ENCODE measurements around the gene RPP25.
A peak's percentile ranks its signal among the peaks of the same experiment; 100 is the strongest.

RPP25 gene
- 1.9 to 7.6 reads per million in 2 donors for total RNA-seq

GRCh38 chr15:74956648-74957475, at the start of gene RPP25:
Gene RPP25 (minus strand): TSS chr15:74956772. CDS start chr15:74956583, 189 bp downstream.
- DNase-seq: peak; percentile 48

- no peak for DNase-seq
These were observed 45.8 kb upstream of the RPP25 start for GRCh38 chr15:75002398-75002797.

GRCh38 chr15:75001310-75001709, 44.7 kb upstream of the RPP25 start:
- DNase-seq: no peak

DNA sequence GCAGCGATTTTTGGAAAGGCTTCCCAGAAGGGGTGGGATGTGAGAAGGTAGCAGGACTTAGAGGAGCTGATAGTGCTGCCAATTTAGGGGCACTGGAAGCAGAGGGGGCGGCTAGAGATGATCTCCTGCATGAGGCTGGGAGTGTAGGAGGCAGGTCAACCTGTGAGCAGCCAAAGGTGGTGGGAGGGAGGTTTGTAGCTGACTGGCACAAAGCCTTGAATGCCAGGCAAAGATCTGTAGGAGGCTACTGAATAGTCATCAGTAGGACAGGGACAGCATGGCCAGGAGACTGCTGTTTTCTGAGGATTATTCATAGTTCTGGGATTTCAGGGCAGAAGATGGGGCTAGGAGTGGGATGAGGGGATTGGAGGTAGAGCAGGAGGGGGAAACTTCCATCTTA, 41.0 kb upstream of the RPP25 start:
- DNase-seq: no peak

- DNase-seq: no peak
These were observed 40.6 kb upstream of the RPP25 start for GRCh38 chr15:74997141-74997540.

- no peak for DNase-seq
These were observed 39.5 kb upstream of the RPP25 start for GRCh38 chr15:74995779-74996765.

GRCh38 chr15:74995182-74995778, 38.7 kb upstream of the RPP25 start, which contains the start of gene SCAMP5:
Gene SCAMP5 (plus strand): TSS chr15:74995563. CDS start chr15:75011840, 16,277 bp downstream.
- peak; percentile 90 for DNase-seq

GRCh38 chr15:74994685-74995084, 38.1 kb upstream of the RPP25 start:
- no peak for DNase-seq

DNA sequence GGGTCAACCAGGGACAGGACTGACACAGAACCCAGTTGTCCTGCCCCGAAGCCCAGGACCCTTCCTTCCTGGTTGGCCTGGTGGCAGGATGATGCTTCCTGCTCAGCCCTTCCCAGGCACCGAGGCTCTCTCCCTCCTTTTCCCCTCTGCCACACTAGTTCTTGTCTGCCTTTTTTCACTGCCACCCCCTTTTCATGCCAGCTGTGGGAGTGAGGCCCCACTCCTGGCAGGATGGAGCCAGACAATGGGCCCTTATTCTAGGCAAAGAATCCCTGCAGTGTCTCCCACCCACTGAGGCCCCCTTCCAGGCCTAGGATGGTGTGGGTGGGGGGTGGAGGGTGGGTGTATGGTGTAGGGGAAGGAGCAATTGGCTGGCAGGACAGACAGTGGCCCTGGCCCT, 37.7 kb upstream of the RPP25 start:
- no peak for DNase-seq

DNA sequence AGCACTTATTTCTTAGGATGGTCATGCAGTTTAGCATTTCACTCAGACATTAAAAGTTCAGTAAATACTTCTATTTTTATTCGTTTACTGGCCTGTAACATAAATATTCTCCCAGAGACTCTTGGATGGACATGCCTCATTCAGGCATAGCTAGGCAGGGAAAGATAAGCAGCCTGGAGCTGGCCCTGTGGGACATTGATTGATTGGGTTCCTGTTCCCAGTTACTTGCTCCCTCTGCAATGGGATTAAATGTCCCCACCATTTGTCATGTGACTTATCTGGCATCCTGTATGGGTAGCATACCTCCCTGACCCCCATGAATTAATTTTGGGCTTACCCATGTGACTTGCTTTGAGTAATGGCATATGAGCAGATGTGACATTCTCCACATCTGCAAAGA, 36.0 kb upstream of the RPP25 start:
- DNase-seq: no peak

- DNase-seq: no peak
These were observed 33.0 kb upstream of the RPP25 start for GRCh38 chr15:74989527-74989926.

- DNase-seq: no peak
These were observed 31.6 kb upstream of the RPP25 start for GRCh38 chr15:74988007-74988800.

GRCh38 chr15:74983725-74984231, 27.2 kb upstream of the RPP25 start:
- no peak for DNase-seq

DNA sequence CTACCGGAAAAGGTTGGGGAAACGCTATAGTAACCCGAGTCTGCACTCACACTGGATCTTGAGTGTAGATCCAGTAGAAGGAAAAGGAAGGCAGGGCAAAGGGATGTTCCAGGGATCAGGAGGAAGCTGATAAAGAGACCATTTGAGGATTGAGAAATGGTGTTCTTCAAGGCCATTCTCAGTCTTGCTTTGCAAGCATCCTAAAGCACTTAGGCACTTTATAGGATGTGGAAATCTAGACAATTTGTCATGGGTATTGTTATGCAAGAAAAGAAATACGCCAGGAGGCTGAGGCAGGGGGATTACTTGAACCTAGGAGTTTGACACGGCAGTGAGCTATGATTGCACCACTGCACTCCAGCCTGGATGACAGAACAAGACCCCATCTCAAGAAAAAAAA, 25.6 kb upstream of the RPP25 start:
- no peak for DNase-seq

GRCh38 chr15:74978503-74978902, 21.9 kb upstream of the RPP25 start:
- DNase-seq: no peak

DNA sequence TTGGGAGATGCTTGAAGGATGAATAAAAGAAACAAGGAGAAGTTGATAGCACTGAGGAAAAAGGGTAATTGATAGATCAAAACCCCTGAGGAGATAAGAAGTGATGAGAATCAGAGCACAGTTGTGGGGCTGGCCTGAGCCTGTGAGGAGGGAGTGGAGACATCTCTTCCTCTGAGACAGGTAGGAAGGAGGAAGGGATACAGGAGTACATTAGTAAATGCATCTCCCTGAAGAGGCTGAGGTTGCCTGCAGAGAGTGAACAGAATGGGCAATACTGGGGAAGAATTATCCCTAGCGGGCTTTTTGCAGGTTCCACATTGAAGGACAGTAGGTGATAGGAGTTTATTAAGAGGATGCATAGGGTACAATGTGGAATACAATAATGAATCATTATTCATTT, 21.5 kb upstream of the RPP25 start:
- no peak for DNase-seq

DNA sequence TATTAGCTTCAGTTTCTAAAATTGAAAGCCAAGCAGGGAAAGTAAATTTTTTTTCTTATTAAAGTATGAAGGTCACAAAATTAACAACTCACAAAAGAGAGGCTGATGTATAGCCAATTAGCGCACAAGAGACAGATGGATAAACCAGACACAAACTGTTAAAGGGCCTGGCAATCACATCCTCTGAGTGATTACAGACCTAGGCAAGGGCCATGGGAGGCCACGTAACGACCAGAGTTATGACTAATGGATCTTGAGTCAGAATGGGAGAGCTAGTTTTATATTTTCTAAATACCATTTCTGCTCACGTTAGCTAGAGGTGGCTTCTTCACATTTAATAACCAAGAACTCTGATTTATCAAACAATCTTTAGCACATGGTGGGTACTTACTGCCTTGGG, 21.0 kb upstream of the RPP25 start:
- DNase-seq: no peak

DNA sequence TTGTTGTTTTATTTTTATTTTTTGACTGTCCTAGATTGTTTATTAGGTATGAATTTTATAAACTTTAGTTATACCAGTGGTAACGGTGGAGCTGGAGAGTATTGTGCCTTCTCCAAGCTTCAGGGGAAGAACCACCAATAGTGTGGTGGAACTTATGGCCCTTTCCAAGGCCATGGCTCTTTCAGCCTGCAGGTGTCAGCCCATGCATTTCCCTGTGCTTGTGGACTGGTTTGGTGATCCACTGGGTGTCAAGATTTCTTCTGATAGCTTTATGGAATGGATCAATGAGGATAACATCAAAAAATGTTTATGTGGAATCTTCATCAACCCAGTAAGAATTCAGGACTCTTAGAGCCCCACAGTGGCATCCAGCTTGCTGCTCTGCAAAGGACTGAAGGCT, 19.6 kb upstream of the RPP25 start:
- no peak for DNase-seq

DNA sequence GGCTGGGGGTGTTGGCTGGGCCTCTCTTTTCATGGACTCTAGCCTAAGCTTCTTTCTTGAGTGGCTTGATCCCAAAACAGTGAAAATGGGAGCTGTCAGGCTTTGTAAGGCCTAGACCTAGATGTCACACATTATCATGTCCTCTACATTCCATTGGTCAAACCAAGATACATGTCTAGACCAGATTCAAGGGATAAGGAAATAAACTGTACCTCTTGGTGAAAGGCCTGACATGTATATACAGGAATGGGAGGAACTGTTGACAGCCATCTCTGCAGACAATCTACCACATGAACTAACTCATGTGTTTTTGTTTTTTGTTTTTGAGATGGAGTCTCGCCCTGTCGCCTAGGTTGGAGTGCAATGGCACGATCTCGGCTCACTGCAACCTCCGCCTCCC, 11.1 kb upstream of the RPP25 start:
- no peak for DNase-seq

DNA sequence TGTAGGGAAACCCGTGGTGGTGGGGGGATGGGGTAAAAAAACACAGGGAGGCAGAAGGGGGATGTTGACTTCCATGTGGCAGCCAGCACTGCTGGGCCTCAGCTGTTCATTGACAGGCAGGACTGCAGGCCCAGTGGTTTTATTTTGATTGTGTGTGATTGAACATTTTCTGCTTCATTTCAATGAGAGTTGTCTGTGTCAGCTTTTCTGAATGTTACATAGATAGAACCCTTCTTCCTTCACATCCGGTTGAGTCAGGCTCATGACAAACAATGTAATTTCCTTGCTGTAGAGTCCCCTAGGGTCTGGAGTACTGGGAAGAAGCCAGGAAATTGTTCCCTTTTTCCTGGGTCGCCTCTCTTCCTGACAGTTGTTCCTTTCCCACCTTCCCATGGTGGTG, 8.2 kb upstream of the RPP25 start:
- DNase-seq: no peak

GRCh38 chr15:74963213-74963612, 6.6 kb upstream of the RPP25 start:
- no peak for DNase-seq

- DNase-seq: no peak
These were observed 6.1 kb upstream of the RPP25 start for GRCh38 chr15:74962671-74963070.
